ENCODE results near the gene PNLIP.

The PNLIP gene

DNA sequence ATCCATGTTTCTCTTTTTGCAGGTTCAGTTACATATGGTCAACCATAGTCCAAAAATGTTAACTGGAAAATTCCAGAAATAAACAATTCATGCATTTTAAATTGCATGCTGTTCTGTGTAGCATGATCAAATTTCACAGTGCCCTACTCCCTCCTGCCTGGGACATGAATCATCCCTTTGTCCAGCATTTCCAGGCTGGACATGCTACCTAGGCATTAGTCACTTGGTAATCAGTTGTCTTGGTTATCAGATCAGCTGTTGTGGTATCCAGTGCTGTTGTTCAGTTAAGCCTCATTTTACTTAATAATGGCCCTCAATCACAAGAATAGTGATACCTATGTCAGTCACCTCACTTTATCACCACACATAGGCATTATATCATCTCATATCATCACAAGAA, 7.3 kb upstream of the PNLIP start:
- Histone ChIP-seq H3K4me3 (no peak overlapping the region), H3K27me3 (no peaks in the 10 kb centered on the region), H3K9ac (no peak overlapping the region), H3K4me2 (no peak overlapping the region), H3K4me1 (no peaks in the 10 kb centered on the region), H4K20me1 (no peaks in the 10 kb centered on the region), H3K36me3 (no peaks in the 10 kb centered on the region), H3K27ac (no peak overlapping the region), H3K9me3 (replicated peaks in 1 of 11) (peaks cover 0 to 6% (median 0%) of the 10 kb centered on the region in 11 experiments; a peak in 1 of 22 replicates)
- no peak for TF ChIP-seq Cebpa-rat (IDR thresholded peaks at IDR 0.05)

- Histone ChIP-seq H3K4me2 (no peak overlapping the region), H3K27ac (no peak overlapping the region), H3K9me3 (replicated peaks in 1 of 11) (peaks cover 0 to 6% (median 0%) of the 10 kb centered on the region in 11 experiments; a peak in 1 of 22 replicates), H3K9ac (no peak overlapping the region), H3K27me3 (no peaks in the 10 kb centered on the region), H4K20me1 (no peaks in the 10 kb centered on the region), H3K36me3 (no peaks in the 10 kb centered on the region), H3K4me1 (no peaks in the 10 kb centered on the region), H3K4me3 (no peak overlapping the region)
- no peak for TF ChIP-seq Cebpa-rat (IDR thresholded peaks at IDR 0.05)
Observed at GRCh38 chr10:116538992-116539391, 6.7 kb upstream of the PNLIP start.

DNA sequence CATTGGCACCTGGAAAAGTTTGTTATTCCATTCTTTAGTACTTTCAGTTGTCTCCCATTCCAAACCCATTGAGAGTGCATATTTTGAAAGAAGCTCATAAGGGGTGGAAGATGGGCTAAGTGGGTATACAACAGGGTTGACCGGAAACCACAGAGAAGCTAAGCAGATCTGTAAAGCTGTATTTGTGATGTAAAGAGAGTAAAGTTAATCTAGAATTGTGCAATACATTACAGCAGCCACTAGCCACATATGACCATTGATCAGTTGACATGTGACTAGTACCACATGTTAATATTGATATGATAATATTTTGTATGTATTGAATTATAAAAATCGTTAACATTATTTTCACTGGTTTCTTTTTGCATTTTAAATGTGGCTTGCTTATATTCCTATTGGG, 4.9 kb upstream of the PNLIP start:
- H3K9me3 ChIP-seq (replicated peaks in 1 of 11) = peaks cover 0 to 6% (median 0%) of the 10 kb centered on the region in 11 experiments; a peak in 1 of 22 replicates
- 0 out of 22 replicates have a peak, but pooled peaks of 1 of the 11 experiments have one; percentile 11 for TF ChIP-seq Cebpa-rat (IDR thresholded peaks at IDR 0.05)
- H3K4me1 ChIP-seq = no peaks in the 10 kb centered on the region
- no peak overlapping the region for H3K9ac ChIP-seq
- H3K27me3 ChIP-seq = no peaks in the 10 kb centered on the region
- H3K27ac ChIP-seq = no peak overlapping the region
- H4K20me1 ChIP-seq = no peaks in the 10 kb centered on the region
- no peak overlapping the region for H3K4me2 ChIP-seq
- H3K36me3 ChIP-seq = no peaks in the 10 kb centered on the region
- no peak overlapping the region for H3K4me3 ChIP-seq

DNA sequence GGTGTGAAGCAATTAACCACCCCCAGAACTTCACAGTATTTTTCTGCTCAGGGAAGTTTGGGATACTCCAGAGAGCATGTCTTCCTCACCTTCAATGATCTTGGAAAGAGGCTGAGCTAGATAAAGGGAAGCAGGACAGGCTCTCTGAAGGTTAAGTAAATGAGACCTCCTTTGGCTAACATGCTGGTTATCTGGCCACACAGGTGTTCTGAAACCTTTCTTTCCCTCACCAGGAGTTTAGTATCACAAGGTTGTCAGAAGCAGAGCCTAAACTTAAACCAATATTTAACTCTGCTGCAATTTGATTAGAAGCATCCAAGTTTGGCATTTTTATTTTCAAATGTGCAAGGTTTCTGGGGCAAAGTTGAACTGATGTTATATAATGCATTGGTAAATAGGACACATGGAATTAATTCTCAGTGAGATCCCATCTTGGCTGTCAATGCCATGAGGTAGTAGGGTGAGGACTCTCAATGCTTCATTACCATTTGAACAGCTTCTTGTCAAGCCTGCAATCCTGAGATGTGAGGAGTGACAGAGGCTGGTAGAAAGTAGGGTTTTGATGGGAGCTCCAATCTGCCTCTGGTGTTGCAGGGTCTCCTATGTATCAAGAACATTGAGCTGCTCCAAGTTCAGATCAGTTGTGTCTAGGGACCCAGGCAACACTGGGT, 3.6 kb upstream of the PNLIP start:
- Histone ChIP-seq H3K4me3 (no peak overlapping the region), H3K4me1 (no peaks in the 10 kb centered on the region), H4K20me1 (no peaks in the 10 kb centered on the region), H3K9ac (no peak overlapping the region), H3K9me3 (replicated peaks in 1 of 11) (peaks cover 0 to 6% (median 0%) of the 10 kb centered on the region in 11 experiments; a peak in 1 of 22 replicates), H3K36me3 (no peaks in the 10 kb centered on the region), H3K4me2 (no peak overlapping the region), H3K27me3 (no peaks in the 10 kb centered on the region), H3K27ac (no peak overlapping the region)
- no peak for TF ChIP-seq Cebpa-rat (IDR thresholded peaks at IDR 0.05)

DNA sequence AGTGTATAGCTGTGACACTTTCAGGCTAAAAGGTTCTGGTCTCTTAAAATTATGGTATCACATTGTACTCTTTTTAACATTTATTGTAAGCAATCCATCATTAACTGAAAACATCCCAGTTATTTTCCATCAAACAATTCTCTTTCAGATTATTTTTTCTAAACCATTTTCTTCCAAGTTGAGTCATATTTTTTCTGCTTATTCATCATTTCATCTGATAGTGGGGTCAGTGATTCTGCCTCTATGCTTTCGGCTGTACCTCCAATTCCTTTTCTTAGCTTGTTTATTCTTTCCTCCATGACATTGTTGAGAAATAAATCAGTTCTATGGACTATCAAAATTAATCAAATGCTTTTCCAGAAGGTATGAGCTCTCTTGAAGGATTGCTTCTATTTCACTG, 609 bp upstream of the PNLIP start:
- H3K9me3 ChIP-seq (replicated peaks in 1 of 11) = no peaks in the 10 kb centered on the region
- H3K36me3 ChIP-seq = no peaks in the 10 kb centered on the region
- TF ChIP-seq Cebpa-rat (IDR thresholded peaks at IDR 0.05) = no peak
- H3K4me3 ChIP-seq = no peak overlapping the region
- no peaks in the 10 kb centered on the region for H3K27me3 ChIP-seq
- H3K27ac ChIP-seq = no peak overlapping the region
- H3K4me1 ChIP-seq = no peaks in the 10 kb centered on the region
- no peak overlapping the region for H3K4me2 ChIP-seq
- H4K20me1 ChIP-seq = no peaks in the 10 kb centered on the region
- H3K9ac ChIP-seq = no peak overlapping the region

GRCh38 chr10:116548301-116548700, 2.6 kb downstream of the PNLIP start:
- Histone ChIP-seq H3K4me3 (no peak overlapping the region), H3K9me3 (replicated peaks in 1 of 11) (no peaks in the 10 kb centered on the region), H4K20me1 (no peaks in the 10 kb centered on the region), H3K9ac (no peak overlapping the region), H3K4me2 (no peak overlapping the region), H3K27ac (no peak overlapping the region), H3K36me3 (no peaks in the 10 kb centered on the region), H3K27me3 (no peaks in the 10 kb centered on the region), H3K4me1 (no peaks in the 10 kb centered on the region)
- TF ChIP-seq Cebpa-rat (IDR thresholded peaks at IDR 0.05) = no peak

DNA sequence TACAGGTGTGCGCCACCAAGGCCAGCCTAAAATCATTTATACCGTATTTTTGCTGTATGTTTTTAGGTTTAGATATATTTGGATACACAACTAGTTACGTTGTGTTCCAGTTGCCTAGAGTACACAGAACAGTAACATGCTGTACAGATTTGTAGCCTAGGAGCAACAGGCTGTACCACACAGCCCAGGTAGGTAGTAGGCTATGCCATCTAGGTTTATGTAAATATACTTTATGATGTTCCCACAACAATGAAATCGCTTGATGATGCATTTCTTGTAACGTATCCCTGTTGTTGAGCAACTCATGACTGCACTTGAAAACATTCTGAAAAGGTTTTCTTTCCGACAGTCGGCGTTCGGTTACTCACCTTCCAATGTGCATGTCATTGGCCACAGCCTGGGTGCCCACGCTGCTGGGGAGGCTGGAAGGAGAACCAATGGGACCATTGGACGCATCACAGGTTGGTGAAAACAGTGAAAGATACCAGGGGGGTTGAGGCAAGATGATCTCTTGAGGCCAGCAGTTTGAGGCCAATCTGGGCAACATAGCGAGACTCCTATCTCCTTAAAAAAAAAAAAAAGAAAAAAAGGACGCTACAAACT, 7.7 kb downstream of the PNLIP start:
- TF ChIP-seq Cebpa-rat (IDR thresholded peaks at IDR 0.05) = no peak
- no peak overlapping the region for H3K9ac ChIP-seq

GRCh38 chr10:116554628-116555027, 8.9 kb downstream of the PNLIP start:
- TF ChIP-seq Cebpa-rat (IDR thresholded peaks at IDR 0.05) = no peak
- H3K27ac ChIP-seq = no peak overlapping the region

More for the DNA sequence above, 7.7 kb downstream of the PNLIP start:
- H3K36me3 ChIP-seq = no peaks in the 10 kb centered on the region
- H3K27ac ChIP-seq = no peak overlapping the region
- H3K4me3 ChIP-seq = no peak overlapping the region
- H3K4me2 ChIP-seq = no peak overlapping the region
- no peaks in the 10 kb centered on the region for H3K9me3 ChIP-seq (replicated peaks in 1 of 11)
- no peaks in the 10 kb centered on the region for H3K27me3 ChIP-seq
- H4K20me1 ChIP-seq = no peaks in the 10 kb centered on the region
- peaks cover 0 to 5% (median 0%) of the 10 kb centered on the region in 10 experiments; a peak in 3 of 20 replicates for H3K4me1 ChIP-seq

GRCh38 chr10:116555880-116556279, 10.1 kb downstream of the PNLIP start:
- Histone ChIP-seq H3K27me3 (no peaks in the 10 kb centered on the region), H4K20me1 (no peaks in the 10 kb centered on the region), H3K36me3 (no peaks in the 10 kb centered on the region), H3K27ac (no peak overlapping the region), H3K4me1 (peaks cover 0 to 5% (median 0%) of the 10 kb centered on the region in 10 experiments; a peak in 3 of 20 replicates), H3K9ac (no peak overlapping the region), H3K4me2 (no peak overlapping the region), H3K9me3 (replicated peaks in 1 of 11) (no peaks in the 10 kb centered on the region), H3K4me3 (no peak overlapping the region)
- no peak for TF ChIP-seq Cebpa-rat (IDR thresholded peaks at IDR 0.05)

More at GRCh38 chr10:116554628-116555027, 8.9 kb downstream of the PNLIP start:
- no peaks in the 10 kb centered on the region for H3K27me3 ChIP-seq
- no peak overlapping the region for H3K9ac ChIP-seq
- no peaks in the 10 kb centered on the region for H3K36me3 ChIP-seq
- no peak overlapping the region for H3K4me3 ChIP-seq
- H3K4me2 ChIP-seq = peak overlapping the region in 1 of 11 experiments; percentile 33; a peak in 1 of 22 replicates
- H4K20me1 ChIP-seq = no peaks in the 10 kb centered on the region
- no peaks in the 10 kb centered on the region for H3K9me3 ChIP-seq (replicated peaks in 1 of 11)
- peaks cover 0 to 5% (median 0%) of the 10 kb centered on the region in 10 experiments; a peak in 3 of 20 replicates for H3K4me1 ChIP-seq
